B cell (primary cell): ENCODE data around the gene STC2. TPM values are rescaled to one million over a fixed set of nuclear protein-coding genes. Genes with fewer than 3 reads are reported as not detected.

ENCODE experiments used
- ATAC-seq: fragments of 200-7000 bp; cut with Tn5 transposase; one replicate; pipeline ENCODE4 v1.10.0; 2021; ENCODE audit warnings: low read depth, mild to moderate bottlenecking, moderate number of reproducible peaks, moderate library complexity
- CTCF ChIA-PET: fragments of 350-600 bp; sonication (Branson Sonifier 250); formaldehyde crosslinking; loops from one replicate; lab custom pipeline; 2021; ENCODE audit warnings: antibody characterized with exemption, inconsistent platforms; lab: Charles Lee
- POLR2A ChIA-PET: fragments of 350-600 bp; sonication (Branson Sonifier 250); formaldehyde crosslinking; loops from one replicate; lab custom pipeline; 2021; ENCODE audit warnings: antibody characterized with exemption; lab: Charles Lee
- DNase-seq: peaks from one replicate; pipeline ENCODE4 v3.0.0; 2013
- H2AFZ ChIP-seq: 2 replicates; pipeline ENCODE4 v1.6.1; 2012; ENCODE audit warnings: mild to moderate bottlenecking, low read depth, low read length; ENCODE audit not compliant: insufficient read depth, poor library complexity, severe bottlenecking
- H3K27ac ChIP-seq, 2 donors: 1 replicate in 1 of 2; 2 replicates in 1 of 2; pipeline ENCODE4 v1.5.1; 2012 to 2013; ENCODE audit warnings: low read length in 2 of 2, mild to moderate bottlenecking in 2 of 2, moderate library complexity in 1 of 2
- H3K27me3 ChIP-seq, 4 experiments: fragments of 200-600 bp in 1 of 4; sonication (generic) in 1 of 4; replicated peaks in 1 of 4; 1 replicate in 2 of 4; 2 replicates in 2 of 4; pipeline versions ENCODE4 v1.6.1 to v1.7.0; 2013 to 2016; ENCODE audit warnings: low read length in 3 of 4, mild to moderate bottlenecking in 2 of 4, mixed read lengths in 1 of 4, moderate library complexity in 1 of 4; ENCODE audit not compliant: insufficient read depth in 4 of 4, control insufficient read depth in 3 of 4; ENCODE audit errors: control extremely low read depth in 1 of 4
- H3K36me3 ChIP-seq, 2 experiments: replicated peaks in 1 of 2; 1 replicate in 1 of 2; 2 replicates in 1 of 2; pipeline versions ENCODE4 v1.6.1 to v1.7.1; 2013; ENCODE audit warnings: low read length in 1 of 2; ENCODE audit not compliant: insufficient read depth in 2 of 2, control insufficient read depth in 1 of 2; ENCODE audit errors: control extremely low read depth in 1 of 2, extremely low read depth in 1 of 2
- H3K4me1 ChIP-seq, 2 donors: fragments of 200-600 bp in 1 of 2; sonication (generic) in 1 of 2; 1 replicate in 1 of 2; 2 replicates in 1 of 2; pipeline versions ENCODE4 v1.5.1 to v1.6.1; 2013 to 2017; ENCODE audit warnings: low read length in 2 of 2; ENCODE audit not compliant: control insufficient read depth in 2 of 2, insufficient read depth in 2 of 2
- H3K4me2 ChIP-seq: replicated peaks from 2 replicates; pipeline ENCODE3; 2012; ENCODE audit warnings: mild to moderate bottlenecking, low read depth, low read length; ENCODE audit not compliant: poor library complexity, severe bottlenecking
- H3K4me3 ChIP-seq, 5 experiments: fragments of 200-600 bp in 1 of 5; sonication (generic) in 1 of 5; 1 replicate in 3 of 5; 2 replicates in 2 of 5; pipeline versions ENCODE4 v1.5.1 to v1.7.0; 2011 to 2016; ENCODE audit warnings: low read length in 4 of 5, mild to moderate bottlenecking in 4 of 5, low read depth in 2 of 5, control low read depth in 1 of 5, moderate library complexity in 1 of 5; ENCODE audit not compliant: insufficient read depth in 1 of 5; ENCODE audit errors: control extremely low read depth in 1 of 5, extremely low read depth in 1 of 5
- H3K79me2 ChIP-seq: fragments of 200-600 bp; sonication (generic); one replicate; pipeline ENCODE4 v1.6.0; 2016; ENCODE audit warnings: low read length; ENCODE audit not compliant: control insufficient read depth, insufficient read depth
- H3K9ac ChIP-seq: fragments of 200-600 bp; sonication (generic); 2 replicates; pipeline ENCODE4 v1.6.1; 2017; ENCODE audit warnings: mild to moderate bottlenecking, low read length, moderate library complexity
- H3K9me3 ChIP-seq, 3 donors: one replicate each; pipeline versions ENCODE4 v1.6.1 to v1.7.1; 2013; ENCODE audit warnings: low read length in 2 of 3; ENCODE audit not compliant: control insufficient read depth in 2 of 3, insufficient read depth in 1 of 3; ENCODE audit errors: control extremely low read depth in 1 of 3
- H4K20me1 ChIP-seq: 2 replicates; pipeline ENCODE4 v1.6.0; 2012; ENCODE audit warnings: mild to moderate bottlenecking, low read length; ENCODE audit not compliant: insufficient read depth, control insufficient read depth, poor library complexity, severe bottlenecking
- H3K27ac Mint-ChIP-seq: one replicate; pipeline ENCODE4 v1.8.0; 2021; ENCODE audit warnings: mixed read lengths
- H3K27me3 Mint-ChIP-seq: one replicate; pipeline ENCODE4 v1.8.0; 2021; ENCODE audit warnings: mixed read lengths
- H3K4me1 Mint-ChIP-seq: one replicate; pipeline ENCODE4 v1.8.0; 2021; ENCODE audit warnings: mixed read lengths
- H3K4me3 Mint-ChIP-seq: one replicate; pipeline ENCODE4 v1.8.0; 2021; ENCODE audit warnings: mixed read lengths
- H3K9me3 Mint-ChIP-seq: one replicate; pipeline ENCODE4 v1.8.0; 2022; ENCODE audit warnings: mixed read lengths; ENCODE audit not compliant: insufficient read depth
- EZH2 ChIP-seq: IDR thresholded peaks from 2 replicates; pipeline ENCODE4 v1.6.1; 2012; ENCODE audit warnings: borderline replicate concordance, low read depth, mild to moderate bottlenecking, moderate library complexity, low read length; ENCODE audit not compliant: insufficient read depth, poor library complexity, severe bottlenecking
- WGBS: methylation state at CpG from one replicate; pipeline ENCODE4 v1.1.5; 2013; ENCODE audit warnings: missing lambda C conversion rate; ENCODE audit not compliant: insufficient coverage; 5-methylcytosine and 5-hydroxymethylcytosine counted together
- intact Hi-C: fragments of 100-400 bp; cut with micrococcal nuclease; formaldehyde crosslinking; loops from one replicate; pipeline ENCODE4 v1.10.0; 2022
- polyA plus RNA-seq: library from polyadenylated mRNA; depleted of rRNA; stranded (reverse); fragments of >200 nt; gene quantifications from 2 replicates; pipeline ENCODE4 v1.2.3, GENCODE V29; 2012
- total RNA-seq, 2 donors: library from RNA; stranded (reverse); fragments of 120-200 nt in 1 of 2; gene quantifications; 1 replicate in 1 of 2; 2 replicates in 1 of 2; pipeline versions ENCODE4 v1.2.3 to v1.2.4, GENCODE V29; 2013 to 2022
- TF ChIP-seq, protein P1 (sequence below): fragments of 200-600 bp; IDR thresholded peaks from one replicate; pipeline ENCODE4 v1.8.0; 2022; ENCODE audit warnings: antibody characterized with exemption, mild to moderate bottlenecking

The STC2 gene
- total and polyA plus RNA-seq, 2 donors (not counting 1 experiment from before 2014, with no cell fraction given): not detected

GRCh38 chr5:173323106-173323798 is 5.0 kb downstream of the STC2 start:
- WGBS: 90% methylated on average over 22 of the region's 25 CpGs
- DNase-seq: no peak
- Histone ChIP-seq H3K9me3 (peaks cover 0 to 14% (median 0%) of the 10 kb centered on the region in 3 donors), H3K9ac (no peak overlapping the region), H3K27me3 (peaks cover 0 to 46% (median 17%) of the 10 kb centered on the region in 4 experiments), H3K27ac (no peak overlapping the region), H2AFZ (no peak overlapping the region), H3K4me1 (peaks cover 6% of the 10 kb centered on the region in 2 donors), H3K36me3 (no peaks in the 10 kb centered on the region), H3K4me3 (no peak overlapping the region), H4K20me1 (no peaks in the 10 kb centered on the region), H3K79me2 (no peaks in the 10 kb centered on the region), H3K4me2 (no peak overlapping the region)
- intact Hi-C loops: no loop called here
- TF ChIP-seq, protein P1, sequence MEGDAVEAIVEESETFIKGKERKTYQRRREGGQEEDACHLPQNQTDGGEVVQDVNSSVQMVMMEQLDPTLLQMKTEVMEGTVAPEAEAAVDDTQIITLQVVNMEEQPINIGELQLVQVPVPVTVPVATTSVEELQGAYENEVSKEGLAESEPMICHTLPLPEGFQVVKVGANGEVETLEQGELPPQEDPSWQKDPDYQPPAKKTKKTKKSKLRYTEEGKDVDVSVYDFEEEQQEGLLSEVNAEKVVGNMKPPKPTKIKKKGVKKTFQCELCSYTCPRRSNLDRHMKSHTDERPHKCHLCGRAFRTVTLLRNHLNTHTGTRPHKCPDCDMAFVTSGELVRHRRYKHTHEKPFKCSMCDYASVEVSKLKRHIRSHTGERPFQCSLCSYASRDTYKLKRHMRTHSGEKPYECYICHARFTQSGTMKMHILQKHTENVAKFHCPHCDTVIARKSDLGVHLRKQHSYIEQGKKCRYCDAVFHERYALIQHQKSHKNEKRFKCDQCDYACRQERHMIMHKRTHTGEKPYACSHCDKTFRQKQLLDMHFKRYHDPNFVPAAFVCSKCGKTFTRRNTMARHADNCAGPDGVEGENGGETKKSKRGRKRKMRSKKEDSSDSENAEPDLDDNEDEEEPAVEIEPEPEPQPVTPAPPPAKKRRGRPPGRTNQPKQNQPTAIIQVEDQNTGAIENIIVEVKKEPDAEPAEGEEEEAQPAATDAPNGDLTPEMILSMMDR: no peak
- no peak for TF ChIP-seq EZH2
- no peak overlapping the region for H3K4me3 Mint-ChIP-seq
- POLR2A ChIA-PET: no interaction called here
- ATAC-seq: no peak
- CTCF ChIA-PET: no interaction called here
- peaks cover 2% of the 10 kb centered on the region for H3K4me1 Mint-ChIP-seq
- no peak overlapping the region for H3K27ac Mint-ChIP-seq
- peaks cover 57% of the 10 kb centered on the region for H3K27me3 Mint-ChIP-seq
- no peaks in the 10 kb centered on the region for H3K9me3 Mint-ChIP-seq

GRCh38 chr5:173321886-173322285 is 6.3 kb downstream of the STC2 start:
- no peaks in the 10 kb centered on the region for H4K20me1 ChIP-seq
- H3K9me3 ChIP-seq: peaks cover 0 to 4% (median 0%) of the 10 kb centered on the region in 3 donors
- no peak overlapping the region for H3K4me2 ChIP-seq
- no peaks in the 10 kb centered on the region for H3K79me2 ChIP-seq
- WGBS: 89% methylated on average over 4 of the region's 5 CpGs
- intact Hi-C loops: no loop called here
- no peak overlapping the region for H2AFZ ChIP-seq
- Mint-ChIP-seq H3K27ac (no peak overlapping the region), H3K27me3 (peaks cover 61% of the 10 kb centered on the region), H3K4me1 (no peaks in the 10 kb centered on the region), H3K9me3 (no peaks in the 10 kb centered on the region), H3K4me3 (no peak overlapping the region)
- no peaks in the 10 kb centered on the region for H3K36me3 ChIP-seq
- no peak for ATAC-seq
- no peak overlapping the region for H3K9ac ChIP-seq
- TF ChIP-seq, protein P1: no peak
- TF ChIP-seq EZH2: no peak
- H3K4me3 ChIP-seq: no peak overlapping the region
- no peak overlapping the region for H3K27ac ChIP-seq
- peaks cover 0 to 33% (median 16%) of the 10 kb centered on the region in 4 experiments for H3K27me3 ChIP-seq
- peaks cover 2 to 3% of the 10 kb centered on the region in 2 donors for H3K4me1 ChIP-seq
- CTCF ChIA-PET: no interaction called here
- DNase-seq: no peak
- POLR2A ChIA-PET: no interaction called here
